Left forelimb (tissue), 1 donor: Measurements from ENCODE around the gene MTG2.
A peak's percentile ranks its signal among the peaks of the same experiment; 100 is the strongest.

Experiments used
- DNase-seq: peaks from one replicate; pipeline ENCODE4 v3.0.0-alpha.2; 2018; ENCODE audit warnings: low spot score

The MTG2 gene

GRCh38 chr20:62206388-62206775 is 23.6 kb downstream of the MTG2 start:
- DNase-seq = no peak

GRCh38 chr20:62208061-62208794 is 25.4 kb downstream of the MTG2 start:
- no peak for DNase-seq

- no peak for DNase-seq
Observed at GRCh38 chr20:62208795-62209755, 26.2 kb downstream of the MTG2 start.

GRCh38 chr20:62209850-62210495 is 27.1 kb downstream of the MTG2 start:
- no peak for DNase-seq

- DNase-seq = no peak
Observed at GRCh38 chr20:62210496-62210855, 27.6 kb downstream of the MTG2 start.

- no peak for DNase-seq
Observed at GRCh38 chr20:62211216-62211615, 28.4 kb downstream of the MTG2 start.

GRCh38 chr20:62211769-62212288 is 29.0 kb downstream of the MTG2 start:
- no peak for DNase-seq

- DNase-seq = no peak
Observed at GRCh38 chr20:62212299-62212698, 29.5 kb downstream of the MTG2 start.

GRCh38 chr20:62214067-62214466 is 31.2 kb downstream of the MTG2 start:
- no peak for DNase-seq

- no peak for DNase-seq
Observed at GRCh38 chr20:62215020-62215990, 32.5 kb downstream of the MTG2 start.

- no peak for DNase-seq
Observed at GRCh38 chr20:62215991-62216635, 33.3 kb downstream of the MTG2 start.

GRCh38 chr20:62216636-62217566 is 34.1 kb downstream of the MTG2 start:
- no peak for DNase-seq

- DNase-seq = no peak
Observed at GRCh38 chr20:62217913-62218773, 35.3 kb downstream of the MTG2 start.

- no peak for DNase-seq
Observed at GRCh38 chr20:62219101-62219991, 36.5 kb downstream of the MTG2 start.

GRCh38 chr20:62219992-62220665 is 37.3 kb downstream of the MTG2 start, which contains the start of gene HRH3:
TSS of gene HRH3 (minus strand) at chr20:62220278. CDS start at chr20:62219970, 308 bp downstream.
- peak; percentile 77 for DNase-seq

GRCh38 chr20:62220666-62221568 is 38.1 kb downstream of the MTG2 start:
- DNase-seq = no peak
